Mesothelial cell of epicardium (in vitro differentiated cells): ENCODE measurements around the gene ANKRD50. TPM values are rescaled to one million over a fixed set of nuclear protein-coding genes. Genes with fewer than 3 reads are reported as not detected.

ENCODE experiments used
- DNase-seq, 2 experiments: peaks; one replicate each; pipeline ENCODE4 v3.0.0; 2021; ENCODE audit warnings: low spot score in 2 of 2; ENCODE audit not compliant: unreplicated experiment in 2 of 2
- H3K27ac Mint-ChIP-seq: 2 replicates; pipeline ENCODE4 v1.8.0; 2021; ENCODE audit warnings: mixed read lengths
- H3K27me3 Mint-ChIP-seq: 2 replicates; pipeline ENCODE4 v1.8.0; 2021; ENCODE audit warnings: low read depth, mixed read lengths
- H3K36me3 Mint-ChIP-seq: 2 replicates; pipeline ENCODE4 v1.8.0; 2021; ENCODE audit warnings: mixed read lengths
- H3K4me1 Mint-ChIP-seq: 2 replicates; pipeline ENCODE4 v1.8.0; 2021; ENCODE audit warnings: mixed read lengths
- H3K4me3 Mint-ChIP-seq: 2 replicates; pipeline ENCODE4 v1.8.0; 2021; ENCODE audit warnings: mild to moderate bottlenecking, moderate library complexity, mixed read lengths
- H3K9me3 Mint-ChIP-seq: 2 replicates; pipeline ENCODE4 v1.8.0; 2021; ENCODE audit warnings: mixed read lengths
- CTCF ChIP-seq: fragments of 200-600 bp; sonication (generic); IDR thresholded peaks from one replicate; pipeline ENCODE4 v1.5.0; 2021; ENCODE audit warnings: antibody characterized with exemption; ENCODE audit not compliant: unreplicated experiment
- total RNA-seq: library from RNA; stranded (reverse); gene quantifications from 3 replicates; pipeline ENCODE4 v1.2.1, GENCODE V29; 2021

ANKRD50 gene
- total RNA-seq, 1 donor from 2014 or later: 73.1 TPM

DNA sequence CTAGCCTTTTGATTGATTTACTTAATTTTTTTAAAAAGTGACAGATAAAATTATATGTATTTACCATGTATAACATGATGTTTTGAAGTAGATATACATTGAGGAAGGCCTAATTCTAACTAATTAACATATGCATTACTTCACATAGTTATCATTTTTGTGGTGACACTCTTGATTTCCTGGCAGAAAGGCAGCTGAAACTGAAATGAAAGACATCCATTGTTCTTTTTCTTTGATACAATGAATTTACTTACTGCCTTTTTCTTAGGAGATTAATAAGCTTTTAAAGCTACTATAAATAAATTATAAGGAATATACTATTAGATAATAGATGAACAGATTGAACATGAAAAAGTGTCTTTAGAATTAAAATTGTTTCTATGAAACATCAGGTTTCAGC lies 26.7 kb downstream of the ANKRD50 start:
- Mint-ChIP-seq H3K4me3 (no peak overlapping the region), H3K4me1 (peaks cover 20% of the 10 kb centered on the region), H3K36me3 (peaks cover 50% of the 10 kb centered on the region), H3K27me3 (no peaks in the 10 kb centered on the region), H3K9me3 (peaks cover 33% of the 10 kb centered on the region), H3K27ac (peak overlapping the region; percentile 82)
- TF ChIP-seq CTCF: no peak
- DNase-seq: no peak

DNA sequence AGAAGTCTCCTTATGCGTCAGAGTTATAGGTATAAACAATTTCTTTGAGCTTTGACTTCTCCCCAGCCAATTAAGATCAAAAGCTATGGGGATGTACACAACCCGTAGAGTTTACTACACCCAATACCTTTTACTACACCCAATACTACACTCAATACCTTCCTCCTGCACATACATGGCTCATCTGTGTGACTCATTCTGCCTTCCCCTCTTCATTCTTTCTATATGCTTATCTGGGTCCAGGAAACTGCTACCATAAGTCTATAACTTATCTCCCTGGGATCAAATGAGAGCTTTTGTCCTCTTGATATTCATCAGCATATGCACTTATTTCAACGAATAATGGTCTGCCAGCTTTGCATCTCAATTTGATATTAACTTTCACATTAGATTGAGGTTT lies 28.2 kb downstream of the ANKRD50 start:
- no peaks in the 10 kb centered on the region for H3K27me3 Mint-ChIP-seq
- TF ChIP-seq CTCF: no peak
- DNase-seq: no peak
- H3K9me3 Mint-ChIP-seq: peaks cover 30% of the 10 kb centered on the region
- H3K4me3 Mint-ChIP-seq: no peak overlapping the region
- no peak overlapping the region for H3K27ac Mint-ChIP-seq
- H3K4me1 Mint-ChIP-seq: peaks cover 21% of the 10 kb centered on the region
- peaks cover 42% of the 10 kb centered on the region for H3K36me3 Mint-ChIP-seq

GRCh38 chr4:124682384-124682783 lies 30.1 kb downstream of the ANKRD50 start:
- TF ChIP-seq CTCF: no peak
- no peak overlapping the region for H3K4me3 Mint-ChIP-seq

DNA sequence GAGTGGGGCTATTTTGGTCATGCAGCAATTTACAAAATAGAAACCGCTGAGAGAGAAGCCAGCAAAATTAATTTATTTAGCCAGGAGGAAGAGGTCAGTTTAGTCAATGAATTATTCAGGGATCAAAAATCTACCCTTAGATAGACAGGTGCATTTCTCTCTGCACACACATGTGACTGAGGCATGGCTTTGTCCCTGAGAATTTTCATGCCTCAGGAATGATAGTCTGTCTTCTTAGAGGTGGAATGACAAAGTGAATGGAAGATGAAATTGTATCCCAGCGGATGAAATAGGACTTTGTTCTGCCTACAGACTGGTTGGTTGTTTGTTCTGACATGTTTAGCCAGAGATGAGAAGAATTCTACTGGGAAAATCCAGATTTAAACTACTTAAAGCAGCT lies 46.0 kb downstream of the ANKRD50 start:
- Mint-ChIP-seq H3K36me3 (peaks cover 36% of the 10 kb centered on the region), H3K4me3 (no peak overlapping the region), H3K4me1 (peaks cover 10% of the 10 kb centered on the region), H3K27ac (peak overlapping the region; percentile 3), H3K27me3 (no peaks in the 10 kb centered on the region), H3K9me3 (peaks cover 10% of the 10 kb centered on the region)
- DNase-seq: no peak
- TF ChIP-seq CTCF: no peak

More at GRCh38 chr4:124682384-124682783, 30.1 kb downstream of the ANKRD50 start:
- Mint-ChIP-seq H3K4me1 (peaks cover 19% of the 10 kb centered on the region), H3K36me3 (peaks cover 24% of the 10 kb centered on the region), H3K27ac (no peak overlapping the region), H3K9me3 (peaks cover 14% of the 10 kb centered on the region), H3K27me3 (no peaks in the 10 kb centered on the region)
- DNase-seq: no peak

GRCh38 chr4:124658795-124659194 lies 53.7 kb downstream of the ANKRD50 start:
- Mint-ChIP-seq H3K27ac (no peak overlapping the region), H3K36me3 (peaks cover 14% of the 10 kb centered on the region), H3K4me3 (no peak overlapping the region), H3K4me1 (no peaks in the 10 kb centered on the region), H3K9me3 (peaks cover 5% of the 10 kb centered on the region), H3K27me3 (no peaks in the 10 kb centered on the region)
- DNase-seq: no peak
- TF ChIP-seq CTCF: no peak

DNA sequence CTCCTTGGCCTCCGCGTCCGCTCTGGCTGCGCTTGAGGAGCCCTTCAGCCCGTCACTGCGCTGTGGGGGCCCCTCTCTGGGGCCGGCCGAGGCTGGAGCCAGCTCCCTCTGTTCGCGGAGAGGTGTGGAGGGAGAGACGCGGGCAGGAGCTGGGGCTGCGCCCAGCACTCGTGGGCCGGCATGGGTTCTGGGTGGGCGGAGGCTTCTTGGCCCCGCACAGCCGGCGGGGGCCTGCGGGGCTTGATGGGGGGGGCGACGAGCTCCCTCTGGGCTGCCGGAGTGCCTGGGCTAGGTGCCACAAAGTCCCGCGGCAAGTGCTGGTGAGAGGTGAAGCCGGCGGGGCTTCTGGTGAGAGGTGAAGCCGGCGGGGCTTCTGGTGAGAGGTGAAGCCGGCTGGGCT lies 61.9 kb downstream of the ANKRD50 start:
- peaks cover 10% of the 10 kb centered on the region for H3K36me3 Mint-ChIP-seq
- H3K4me3 Mint-ChIP-seq: no peak overlapping the region
- no peak for DNase-seq
- no peak for TF ChIP-seq CTCF
- no peaks in the 10 kb centered on the region for H3K9me3 Mint-ChIP-seq
- H3K4me1 Mint-ChIP-seq: peaks cover 7% of the 10 kb centered on the region
- H3K27me3 Mint-ChIP-seq: no peaks in the 10 kb centered on the region
- H3K27ac Mint-ChIP-seq: no peak overlapping the region
